SK-N-SH (cell line): Measurements from ENCODE around the gene CYP3A5. TPM values are rescaled to one million over a fixed set of nuclear protein-coding genes. Genes with fewer than 3 reads are reported as not detected.

Source experiments
- CTCF ChIA-PET: fragments of 300-600, 350-600 bp; formaldehyde crosslinking; extraction: SDS; loops from one replicate; lab custom pipeline; 2021; lab: Yijun Ruan, JAX
- POLR2A ChIA-PET: fragments of 350-600 bp; sonication (Branson Sonifier 250); formaldehyde crosslinking; extraction: SDS; loops from one replicate; lab custom pipeline; 2020; ENCODE audit warnings: antibody characterized with exemption, inconsistent platforms; lab: Yijun Ruan, JAX
- DNase-seq: peaks from one replicate; pipeline ENCODE4 v3.0.0; 2012
- H2AFZ ChIP-seq: fragments of 200-600 bp; sonication (generic); 2 replicates; pipeline ENCODE4 v1.8.1; 2016; ENCODE audit warnings: antibody characterized with exemption, mild to moderate bottlenecking, low read depth
- H3F3A ChIP-seq: fragments of 200-600 bp; sonication (generic); replicated peaks from 2 replicates; pipeline ENCODE3; 2016; ENCODE audit warnings: antibody characterized with exemption, mild to moderate bottlenecking; ENCODE audit not compliant: insufficient read depth
- H3K27ac ChIP-seq, 2 experiments: fragments of 200-500 bp in 1 of 2; fragments of 200-600 bp in 1 of 2; sonication (Bioruptor generic) in 1 of 2; sonication (generic), shearing (Covaris generic) in 1 of 2; 2 replicates each; pipeline versions ENCODE4 v1.5.1 to v1.6.1; 2014 to 2016; ENCODE audit warnings: low read depth in 2 of 2, inconsistent platforms in 1 of 2, low read length in 1 of 2, mild to moderate bottlenecking in 1 of 2, mixed read lengths in 1 of 2
- H3K27me3 ChIP-seq: fragments of 200-600 bp; sonication (generic), shearing (Covaris generic); 2 replicates; pipeline ENCODE4 v1.6.1; 2016; ENCODE audit warnings: mixed run types; ENCODE audit not compliant: insufficient read depth
- H3K36me3 ChIP-seq, 2 experiments: fragments of 200-500 bp in 1 of 2; fragments of 200-600 bp in 1 of 2; sonication (Bioruptor generic) in 1 of 2; sonication (generic) in 1 of 2; replicated peaks in 1 of 2; 2 replicates each; pipeline versions ENCODE3 to v1.5.1; 2014 to 2016; ENCODE audit warnings: low read length in 1 of 2, mild to moderate bottlenecking in 1 of 2; ENCODE audit not compliant: insufficient read depth in 2 of 2, control insufficient read depth in 1 of 2
- H3K4me1 ChIP-seq, 2 experiments: fragments of 200-500 bp in 1 of 2; fragments of 200-600 bp in 1 of 2; sonication (Bioruptor generic) in 1 of 2; sonication (generic), shearing (Covaris generic) in 1 of 2; 2 replicates each; pipeline versions ENCODE4 v1.5.1 to v1.6.1; 2014 to 2016; ENCODE audit warnings: low read depth in 1 of 2, low read length in 1 of 2, mixed run types in 1 of 2; ENCODE audit not compliant: insufficient read depth in 2 of 2, control insufficient read depth in 1 of 2
- H3K4me2 ChIP-seq: fragments of 200-600 bp; sonication (generic), shearing (Covaris generic); 2 replicates; pipeline ENCODE4 v1.6.1; 2017; ENCODE audit warnings: mixed run types
- H3K4me3 ChIP-seq, 2 experiments: fragments of 200-500 bp in 1 of 2; fragments of 200-600 bp in 1 of 2; sonication (Bioruptor generic) in 1 of 2; sonication (generic), shearing (Covaris generic) in 1 of 2; 2 replicates each; pipeline versions ENCODE4 v1.5.1 to v1.8.1; 2014 to 2016; ENCODE audit warnings: low read depth in 2 of 2, inconsistent platforms in 1 of 2, low read length in 1 of 2, mild to moderate bottlenecking in 1 of 2, mixed read lengths in 1 of 2, moderate library complexity in 1 of 2
- H3K79me2 ChIP-seq: fragments of 200-600 bp; sonication (generic); 2 replicates; pipeline ENCODE4 v1.8.1; 2017; ENCODE audit warnings: mild to moderate bottlenecking; ENCODE audit not compliant: insufficient read depth
- H3K9ac ChIP-seq: fragments of 200-600 bp; sonication (generic); 2 replicates; pipeline ENCODE4 v1.6.1; 2017; ENCODE audit warnings: mixed run types
- H3K9me2 ChIP-seq: fragments of 200-600 bp; sonication (generic); 2 replicates; pipeline ENCODE4 v1.6.1; 2017; ENCODE audit warnings: mixed run types
- H3K9me3 ChIP-seq: fragments of 200-600 bp; sonication (generic); 2 replicates; pipeline ENCODE4 v1.6.1; 2017; ENCODE audit warnings: mixed run types, mild to moderate bottlenecking, moderate library complexity
- H4K20me1 ChIP-seq: fragments of 200-600 bp; sonication (generic); 2 replicates; pipeline ENCODE4 v1.6.1; 2017; ENCODE audit warnings: mild to moderate bottlenecking, mixed run types; ENCODE audit not compliant: insufficient read depth
- CHD2 ChIP-seq: fragments of 150-350 bp; IDR thresholded peaks from 2 replicates; pipeline ENCODE4 v1.6.1; 2018; ENCODE audit warnings: low read length; ENCODE audit not compliant: partially characterized antibody
- CTCF ChIP-seq: fragments of 200-600 bp; sonication (generic); IDR thresholded peaks from 2 replicates; pipeline ENCODE4 v1.6.1; 2017; ENCODE audit warnings: antibody characterized with exemption, mild to moderate bottlenecking, moderate library complexity
- EP300 ChIP-seq, 2 experiments: IDR thresholded peaks; 2 replicates each; pipeline versions ENCODE4 v1.4.0 to v1.6.1; 2012; ENCODE audit warnings: borderline replicate concordance in 1 of 2, low read depth in 1 of 2, low read length in 1 of 2
- FOSL2 ChIP-seq: IDR thresholded peaks from 2 replicates; pipeline ENCODE4 v1.4.0; 2012; ENCODE audit warnings: low read depth, mild to moderate bottlenecking, moderate library complexity, borderline replicate concordance
- FOXM1 ChIP-seq: IDR thresholded peaks from 2 replicates; pipeline ENCODE4 v1.4.0; 2012; ENCODE audit warnings: low read depth, mild to moderate bottlenecking
- GABPA ChIP-seq: IDR thresholded peaks from 2 replicates; pipeline ENCODE4 v1.4.0; 2012; ENCODE audit warnings: low read depth, mild to moderate bottlenecking
- GATA2 ChIP-seq: sonication (generic); formaldehyde crosslinking; IDR thresholded peaks from 2 replicates; pipeline ENCODE4 v1.5.0; 2020; ENCODE audit warnings: mild to moderate bottlenecking, missing genetic modification reagents
- IRF3 ChIP-seq: fragments of 150-350 bp; IDR thresholded peaks from 2 replicates; pipeline ENCODE4 v1.6.1; 2016; ENCODE audit warnings: mild to moderate bottlenecking, low read depth, low read length
- JUND ChIP-seq: IDR thresholded peaks from 2 replicates; pipeline ENCODE4 v1.4.0; 2012
- MAX ChIP-seq: IDR thresholded peaks from 2 replicates; pipeline ENCODE4 v1.4.0; 2012; ENCODE audit warnings: low read depth
- RAD21 ChIP-seq: IDR thresholded peaks from 2 replicates; pipeline ENCODE4 v1.6.1; 2012; ENCODE audit warnings: mild to moderate bottlenecking, low read length
- RCOR1 ChIP-seq: fragments of 150-350 bp; IDR thresholded peaks from 2 replicates; pipeline ENCODE4 v1.6.1; 2017; ENCODE audit warnings: antibody characterized with exemption, low read length
- RFX5 ChIP-seq: IDR thresholded peaks from 2 replicates; pipeline ENCODE4 v1.6.1; 2012; ENCODE audit warnings: mild to moderate bottlenecking, improper control_type of control experiment, low read length
- RXRA ChIP-seq: IDR thresholded peaks from 2 replicates; pipeline ENCODE4 v1.4.0; 2012; ENCODE audit warnings: low read depth, mild to moderate bottlenecking, borderline replicate concordance
- TAF1 ChIP-seq: IDR thresholded peaks from 2 replicates; pipeline ENCODE4 v1.6.1; 2012; ENCODE audit warnings: low read depth, mild to moderate bottlenecking, low read length, moderate library complexity, borderline replicate concordance
- TCF12 ChIP-seq: IDR thresholded peaks from 2 replicates; pipeline ENCODE4 v1.4.0; 2012
- TEAD4 ChIP-seq: IDR thresholded peaks from 2 replicates; pipeline ENCODE4 v1.4.0; 2012; ENCODE audit warnings: mild to moderate bottlenecking, borderline replicate concordance; ENCODE audit not compliant: insufficient read depth
- USF1 ChIP-seq: IDR thresholded peaks from 2 replicates; pipeline ENCODE4 v1.4.0; 2012; ENCODE audit warnings: low read depth, borderline replicate concordance
- USF2 ChIP-seq: fragments of 150-350 bp; IDR thresholded peaks from 2 replicates; pipeline ENCODE4 v1.6.1; 2017; ENCODE audit warnings: antibody characterized with exemption, low read length, low read depth, borderline replicate concordance
- WGBS: methylation state at CpG from one replicate; pipeline ENCODE4 v1.1.6; 2017; ENCODE audit warnings: low lambda C conversion rate; 5-methylcytosine and 5-hydroxymethylcytosine counted together
- polyA plus RNA-seq, 3 experiments: library from polyadenylated mRNA; depleted of rRNA; stranded (reverse); fragments of >200 nt; gene quantifications; 2 replicates each; pipeline ENCODE4 v1.2.3, GENCODE V29; 2012

Gene CYP3A5
- polyA plus RNA-seq, 1 of the 3 experiments (the other 2 are of a cell fraction): 0.25 TPM

DNA sequence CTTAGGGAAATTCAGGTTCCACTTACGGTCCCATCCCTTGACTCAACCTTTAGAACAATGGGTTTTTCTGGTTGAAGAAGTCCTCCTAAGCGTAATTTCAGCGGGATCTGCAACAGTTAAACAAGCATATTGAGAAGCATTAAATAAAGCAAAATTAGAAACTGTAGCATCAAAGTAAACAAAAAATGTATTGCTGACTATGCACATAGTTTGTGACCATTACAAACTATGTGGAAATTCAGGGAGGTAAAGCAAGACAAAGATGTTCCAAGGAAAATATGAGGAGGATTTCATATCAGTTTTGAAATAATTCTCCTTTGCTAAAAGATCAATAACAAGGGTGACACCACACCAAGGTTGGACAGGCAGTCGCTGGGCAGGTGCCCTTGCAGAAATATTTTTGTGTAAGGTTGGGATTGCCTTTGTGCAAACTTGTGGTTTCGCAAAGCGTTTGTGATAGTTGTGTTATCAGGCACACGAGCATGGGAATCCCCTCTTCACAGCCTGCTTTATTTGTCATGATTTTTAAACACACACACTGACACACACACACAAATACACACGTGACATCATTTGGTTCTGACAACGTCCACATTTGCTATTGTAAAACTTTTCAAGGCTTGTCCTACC lies 5.4 kb upstream of the CYP3A5 start:
- H3K27ac ChIP-seq: no peak overlapping the region
- H3K79me2 ChIP-seq: no peaks in the 10 kb centered on the region
- TF ChIP-seq CTCF (no peak), EP300 (IDR thresholded peaks at IDR 0.05; ENCODE audit: borderline replicate concordance in 1 of 2, low read depth in 1 of 2, low read length in 1 of 2) (no peak), TEAD4 (no peak), GATA2 (CRISPR knock-in tag) (no peak), USF1 (no peak), CHD2 (no peak), FOSL2 (no peak), RCOR1 (no peak), TCF12 (no peak), RXRA (no peak), RFX5 (no peak), IRF3 (no peak), FOXM1 (no peak), JUND (no peak), MAX (no peak), USF2 (no peak), GABPA (no peak), TAF1 (no peak), RAD21 (no peak)
- TF ChIP-seq, all 33 proteins: peak for 0
- 26% methylated on average over 9 of the region's 9 CpGs for WGBS
- Histone ChIP-seq H3K4me3 (no peak overlapping the region), H3K9me2 (no peaks in the 10 kb centered on the region), H3K36me3 (no peaks in the 10 kb centered on the region), H3K4me1 (no peaks in the 10 kb centered on the region), H3K9me3 (no peaks in the 10 kb centered on the region), H3F3A (no peaks in the 10 kb centered on the region), H4K20me1 (no peaks in the 10 kb centered on the region), H2AFZ (no peak overlapping the region), H3K9ac (no peak overlapping the region), H3K4me2 (no peak overlapping the region), H3K27me3 (peaks cover 4% of the 10 kb centered on the region; the same call in 1 of the 2 replicates)
- ChIA-PET POLR2A (no interaction called here), CTCF (no interaction called here)
- no peak for DNase-seq
